Mesenchymal stem cell (in vitro differentiated cells and primary cell): ENCODE measurements around the gene PMAIP1.

Source experiments
- DNase-seq: peaks from one replicate; pipeline ENCODE4 v3.0.0-alpha.2; 2013
- H2AFZ ChIP-seq: one replicate; pipeline ENCODE4 v1.6.1; 2013; ENCODE audit warnings: low read depth, mild to moderate bottlenecking, control low read depth, inconsistent platforms, low read length, moderate library complexity
- H2AK5ac ChIP-seq: 2 replicates; pipeline ENCODE4 v1.6.1; 2013; ENCODE audit warnings: low read length, moderate library complexity, mild to moderate bottlenecking, inconsistent platforms; ENCODE audit not compliant: severe bottlenecking
- H2BK120ac ChIP-seq: one replicate; pipeline ENCODE4 v1.6.1; 2013; ENCODE audit warnings: low read depth, mild to moderate bottlenecking, inconsistent platforms, low read length, moderate library complexity
- H2BK12ac ChIP-seq, 2 experiments: one replicate each; pipeline ENCODE4 v1.6.1; 2013; ENCODE audit warnings: inconsistent platforms in 2 of 2, low read length in 2 of 2, mild to moderate bottlenecking in 2 of 2, moderate library complexity in 2 of 2, control low read depth in 1 of 2
- H2BK15ac ChIP-seq: one replicate; pipeline ENCODE4 v1.6.1; 2013; ENCODE audit warnings: mild to moderate bottlenecking, low read depth, inconsistent platforms; ENCODE audit not compliant: poor library complexity, severe bottlenecking
- H2BK5ac ChIP-seq: 2 replicates; pipeline ENCODE4 v1.6.1; 2013; ENCODE audit warnings: low read depth, mild to moderate bottlenecking, low read length, control low read depth, inconsistent platforms; ENCODE audit not compliant: poor library complexity, severe bottlenecking
- H3K14ac ChIP-seq, 2 experiments: one replicate each; pipeline ENCODE4 v1.6.1; 2013; ENCODE audit warnings: inconsistent platforms in 2 of 2, low read length in 2 of 2, control low read depth in 1 of 2, mild to moderate bottlenecking in 1 of 2, moderate library complexity in 1 of 2
- H3K18ac ChIP-seq, 2 experiments: one replicate each; pipeline ENCODE4 v1.6.1; 2013; ENCODE audit warnings: inconsistent platforms in 2 of 2, low read length in 2 of 2, control low read depth in 1 of 2, low read depth in 1 of 2, mild to moderate bottlenecking in 1 of 2
- H3K23ac ChIP-seq, 2 experiments: one replicate each; pipeline ENCODE4 v1.6.1; 2013; ENCODE audit warnings: inconsistent platforms in 2 of 2, low read length in 2 of 2, mild to moderate bottlenecking in 2 of 2, moderate library complexity in 2 of 2, control low read depth in 1 of 2
- H3K27ac ChIP-seq: 2 replicates; pipeline ENCODE4 v1.5.1; 2013; ENCODE audit warnings: mild to moderate bottlenecking, moderate library complexity, low read length, control low read depth, inconsistent platforms; ENCODE audit not compliant: poor library complexity, severe bottlenecking
- H3K27me3 ChIP-seq, 2 experiments: 2 replicates each; pipeline versions ENCODE4 v1.6.1 to v1.7.0; 2013; ENCODE audit warnings: low read length in 2 of 2, mild to moderate bottlenecking in 2 of 2, moderate library complexity in 2 of 2, control low read depth in 1 of 2, inconsistent platforms in 1 of 2; ENCODE audit not compliant: control insufficient read depth in 1 of 2, insufficient read depth in 1 of 2
- H3K36me3 ChIP-seq, 2 experiments: 2 replicates each; pipeline versions ENCODE4 v1.6.1 to v1.7.0; 2013; ENCODE audit warnings: low read length in 2 of 2, control low read depth in 1 of 2, inconsistent platforms in 1 of 2, low read depth in 1 of 2, mild to moderate bottlenecking in 1 of 2; ENCODE audit not compliant: insufficient read depth in 2 of 2, control insufficient read depth in 1 of 2
- H3K4ac ChIP-seq, 2 experiments: one replicate each; pipeline ENCODE4 v1.6.1; 2013; ENCODE audit warnings: inconsistent platforms in 2 of 2, low read length in 2 of 2, mild to moderate bottlenecking in 2 of 2, moderate library complexity in 2 of 2, control low read depth in 1 of 2, low read depth in 1 of 2
- H3K4me1 ChIP-seq: 2 replicates; pipeline ENCODE4 v1.6.1; 2013; ENCODE audit warnings: low read depth, low read length, control low read depth; ENCODE audit not compliant: control insufficient read depth, insufficient read depth
- H3K4me2 ChIP-seq: 2 replicates; pipeline ENCODE4 v1.6.1; 2013; ENCODE audit warnings: low read length, mild to moderate bottlenecking, inconsistent platforms; ENCODE audit not compliant: poor library complexity, severe bottlenecking
- H3K4me3 ChIP-seq, 2 experiments: 2 replicates each; pipeline versions ENCODE4 v1.5.1 to v1.7.0; 2013; ENCODE audit warnings: low read length in 2 of 2, mild to moderate bottlenecking in 2 of 2, control low read depth in 1 of 2, low read depth in 1 of 2; ENCODE audit not compliant: insufficient read depth in 1 of 2
- H3K79me1 ChIP-seq: replicated peaks from 2 replicates; pipeline ENCODE4 v1.6.1; 2013; ENCODE audit warnings: mild to moderate bottlenecking, control low read depth, low read length, inconsistent platforms; ENCODE audit not compliant: poor library complexity, severe bottlenecking
- H3K9ac ChIP-seq: 2 replicates; pipeline ENCODE4 v1.7.0; 2013; ENCODE audit warnings: mild to moderate bottlenecking, low read length, moderate library complexity
- H3K9me3 ChIP-seq: 2 replicates; pipeline ENCODE4 v1.7.0; 2013; ENCODE audit warnings: mild to moderate bottlenecking, low read length; ENCODE audit not compliant: control insufficient read depth
- H4K8ac ChIP-seq: one replicate; pipeline ENCODE4 v1.6.1; 2013; ENCODE audit warnings: inconsistent platforms, mild to moderate bottlenecking, low read length, moderate library complexity
- H4K91ac ChIP-seq: one replicate; pipeline ENCODE4 v1.6.1; 2013; ENCODE audit warnings: mild to moderate bottlenecking, low read length, inconsistent platforms
- WGBS: methylation state at CpG from one replicate; pipeline ENCODE4 v1.1.7; 2013; ENCODE audit warnings: mixed read lengths; 5-methylcytosine and 5-hydroxymethylcytosine counted together

The PMAIP1 gene

DNA sequence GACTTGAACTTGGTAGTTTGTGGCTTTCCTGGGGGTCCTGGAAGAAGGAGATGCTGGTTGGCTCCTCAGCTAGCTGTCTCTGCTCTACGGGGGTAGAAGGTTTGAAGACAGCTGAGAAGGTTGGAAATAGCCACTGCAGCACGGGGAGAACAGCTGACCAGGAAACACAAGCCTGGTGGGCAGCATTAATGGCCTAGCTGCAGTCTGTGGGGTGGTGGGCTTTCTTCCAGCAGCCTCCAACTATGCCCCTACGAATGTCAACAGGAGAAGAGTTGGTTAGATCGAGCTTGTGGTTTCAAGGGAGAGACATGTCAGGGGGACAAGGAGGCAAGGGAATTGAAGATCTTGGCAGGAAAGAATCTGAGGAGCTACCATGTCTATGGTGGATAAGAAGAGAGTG is 38.9 kb downstream of the PMAIP1 start:
- Histone ChIP-seq H3K9me3 (no peaks in the 10 kb centered on the region), H3K27me3 (no peaks in the 10 kb centered on the region), H3K18ac (no peak overlapping the region), H3K4me1 (peaks cover 3% of the 10 kb centered on the region), H3K4me2 (no peak overlapping the region), H3K4me3 (no peak overlapping the region), H3K4ac (no peak overlapping the region), H3K27ac (no peak overlapping the region), H4K8ac (no peak overlapping the region), H3K9ac (no peak overlapping the region), H2BK15ac (no peak overlapping the region), H2BK5ac (no peak overlapping the region), H2BK120ac (no peak overlapping the region), H3K36me3 (no peaks in the 10 kb centered on the region), H2AFZ (no peak overlapping the region), H3K23ac (no peak overlapping the region), H2BK12ac (no peak overlapping the region), H3K79me1 (no peaks in the 10 kb centered on the region), H2AK5ac (no peak overlapping the region), H3K14ac (no peak overlapping the region), H4K91ac (no peak overlapping the region)
- DNase-seq = no peak
- WGBS = 75% methylated on average over 4 of the region's 4 CpGs

DNA sequence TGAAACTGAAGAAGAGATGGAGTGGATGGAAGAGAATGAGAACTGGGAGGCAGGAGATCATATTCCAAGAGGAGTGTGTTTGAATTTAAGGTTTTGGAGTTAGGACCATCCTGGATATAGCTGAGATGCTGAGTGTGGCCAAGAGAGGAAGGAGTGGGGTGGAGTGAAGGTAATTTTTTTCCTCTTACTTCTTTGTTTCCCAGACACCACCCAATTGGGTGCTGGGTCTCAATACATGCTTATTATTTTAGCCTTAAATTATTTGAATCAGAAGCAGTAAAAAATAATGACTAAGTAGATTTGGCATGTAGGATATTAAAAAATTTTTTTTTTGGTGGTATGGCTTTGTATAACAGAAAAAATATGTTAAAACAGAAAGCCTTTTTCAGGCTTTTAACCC is 39.3 kb downstream of the PMAIP1 start:
- Histone ChIP-seq H3K4me2 (no peak overlapping the region), H2BK12ac (no peak overlapping the region), H3K9me3 (no peaks in the 10 kb centered on the region), H3K27ac (no peak overlapping the region), H3K4me1 (peaks cover 3% of the 10 kb centered on the region), H3K79me1 (no peaks in the 10 kb centered on the region), H3K36me3 (no peaks in the 10 kb centered on the region), H2BK120ac (no peak overlapping the region), H3K18ac (no peak overlapping the region), H3K23ac (no peak overlapping the region), H3K9ac (no peak overlapping the region), H2BK15ac (no peak overlapping the region), H2BK5ac (no peak overlapping the region), H3K27me3 (no peaks in the 10 kb centered on the region), H3K4me3 (no peak overlapping the region), H3K14ac (no peak overlapping the region), H2AFZ (no peak overlapping the region), H2AK5ac (no peak overlapping the region), H4K8ac (no peak overlapping the region), H4K91ac (no peak overlapping the region), H3K4ac (no peak overlapping the region)
- no peak for DNase-seq

DNA sequence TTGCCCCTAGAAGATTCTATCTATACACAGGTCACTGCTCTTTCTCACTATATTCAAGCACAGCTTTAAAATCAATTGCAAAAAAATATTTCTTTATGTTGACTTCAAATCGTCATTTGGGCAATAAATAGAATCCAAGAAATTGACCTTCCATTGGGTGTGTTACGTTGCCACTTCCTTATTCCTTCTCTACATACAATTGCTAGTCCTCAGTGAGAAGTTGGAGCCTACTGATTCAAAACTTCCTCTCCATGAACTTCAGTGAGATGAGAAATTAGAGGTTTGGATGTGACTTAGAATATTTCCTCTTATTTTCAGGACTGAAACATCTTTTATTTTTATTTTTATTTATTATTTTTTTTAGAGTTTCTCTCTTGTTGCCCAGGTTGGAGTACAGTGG is 40.3 kb downstream of the PMAIP1 start:
- no peak for DNase-seq
- H2AFZ ChIP-seq = no peak overlapping the region
- no peak overlapping the region for H2AK5ac ChIP-seq
- no peak overlapping the region for H3K9ac ChIP-seq
- no peaks in the 10 kb centered on the region for H3K36me3 ChIP-seq
- no peak overlapping the region for H2BK12ac ChIP-seq
- H3K79me1 ChIP-seq = no peaks in the 10 kb centered on the region
- H3K27ac ChIP-seq = no peak overlapping the region
- H2BK120ac ChIP-seq = no peak overlapping the region
- no peaks in the 10 kb centered on the region for H3K27me3 ChIP-seq
- H3K23ac ChIP-seq = no peak overlapping the region
- H3K18ac ChIP-seq = no peak overlapping the region
- no peak overlapping the region for H2BK15ac ChIP-seq
- H3K14ac ChIP-seq = no peak overlapping the region
- H3K4me3 ChIP-seq = no peak overlapping the region
- H3K4me2 ChIP-seq = no peak overlapping the region
- H3K9me3 ChIP-seq = no peaks in the 10 kb centered on the region
- H4K91ac ChIP-seq = no peak overlapping the region
- H3K4ac ChIP-seq = no peak overlapping the region
- 95% methylated on average over 2 of the region's 2 CpGs for WGBS
- no peak overlapping the region for H4K8ac ChIP-seq
- H2BK5ac ChIP-seq = no peak overlapping the region
- peaks cover 3% of the 10 kb centered on the region for H3K4me1 ChIP-seq

DNA sequence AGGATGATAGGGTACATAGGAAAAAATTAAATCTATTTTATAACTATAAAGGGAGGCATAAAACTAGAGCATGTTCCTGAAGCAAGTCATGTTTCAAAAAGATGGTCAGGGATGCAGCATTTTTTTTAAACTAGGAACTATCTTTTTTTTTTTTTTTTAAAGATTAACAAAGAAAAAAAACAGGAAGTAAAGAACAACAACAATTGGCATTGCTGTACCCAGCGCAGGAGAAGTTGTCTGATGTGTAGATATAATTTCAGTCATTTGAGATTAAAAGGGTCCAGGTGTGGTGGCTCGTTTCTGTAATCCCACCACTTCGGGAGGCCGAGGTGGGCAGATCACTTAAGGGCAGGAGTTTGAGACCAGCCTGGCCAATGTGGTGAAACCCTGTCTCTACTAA is 41.5 kb downstream of the PMAIP1 start:
- Histone ChIP-seq H2BK15ac (no peak overlapping the region), H2BK5ac (no peak overlapping the region), H3K79me1 (no peaks in the 10 kb centered on the region), H3K4ac (no peak overlapping the region), H3K4me2 (no peak overlapping the region), H3K23ac (no peak overlapping the region), H3K4me3 (no peak overlapping the region), H4K91ac (no peak overlapping the region), H3K9me3 (no peaks in the 10 kb centered on the region), H3K36me3 (no peaks in the 10 kb centered on the region), H3K27me3 (no peaks in the 10 kb centered on the region), H2BK12ac (no peak overlapping the region), H4K8ac (no peak overlapping the region), H3K9ac (no peak overlapping the region), H2AFZ (no peak overlapping the region), H3K27ac (no peak overlapping the region), H3K18ac (no peak overlapping the region), H3K14ac (no peak overlapping the region), H3K4me1 (peaks cover 3% of the 10 kb centered on the region), H2AK5ac (no peak overlapping the region), H2BK120ac (no peak overlapping the region)
- DNase-seq = no peak
- WGBS = 90% methylated on average over 4 of the region's 4 CpGs
